Vagina (tissue), 2 donors: Measurements from ENCODE around the gene CLEC10A.
"Not testable (repeated sequence)": the region's sequence is repeated elsewhere in the genome, so short reads cannot be mapped to it uniquely, and the experiment has no call there.

Source experiments
- CTCF ChIP-seq, 3 experiments: fragments of 450-650 bp in 2 of 3; fragments of 200-600 bp in 1 of 3; sonication (generic) in 1 of 3; IDR thresholded peaks; one replicate each; pipeline ENCODE4 v1.5.1; 2017 to 2019; ENCODE audit warnings: antibody characterized with exemption in 3 of 3, mild to moderate bottlenecking in 2 of 3, moderate library complexity in 2 of 3
- POLR2A ChIP-seq, 2 donors: fragments of 450-650 bp; IDR thresholded peaks; one replicate each; pipeline ENCODE4 v1.6.1; 2017; ENCODE audit warnings: antibody characterized with exemption in 2 of 2, mild to moderate bottlenecking in 2 of 2, moderate library complexity in 2 of 2
- POLR2AphosphoS5 ChIP-seq, 2 donors: sonication (generic); formaldehyde crosslinking; IDR thresholded peaks; one replicate each; pipeline ENCODE4 v1.9.0; 2017; ENCODE audit warnings: antibody characterized with exemption in 2 of 2, mild to moderate bottlenecking in 2 of 2, low read depth in 1 of 2; ENCODE audit not compliant: insufficient read depth in 1 of 2

- not testable (repeated sequence) for TF ChIP-seq CTCF (IDR thresholded peaks at IDR 0.05); POLR2A (IDR thresholded peaks at IDR 0.05); POLR2AphosphoS5 (IDR thresholded peaks at IDR 0.05; ENCODE audit: insufficient read depth in 1 of 2, low read depth in 1 of 2)
Observed at GRCh38 chr17:7088442-7088841, 8.4 kb upstream of the CLEC10A start.
